GM10266 (cell line): ENCODE measurements around the gene LRRC74A.

ENCODE experiments used
- DNase-seq: peaks from one replicate; pipeline ENCODE4 v3.0.0; 2012; ENCODE audit errors: extremely low spot score
- TF ChIP-seq, protein P1 (sequence below): IDR thresholded peaks from 2 replicates; pipeline ENCODE4 v1.5.1; 2012; ENCODE audit warnings: mild to moderate bottlenecking, low read depth; ENCODE audit not compliant: control insufficient read depth, insufficient read depth; ENCODE audit errors: missing control alignments

The LRRC74A gene

DNA sequence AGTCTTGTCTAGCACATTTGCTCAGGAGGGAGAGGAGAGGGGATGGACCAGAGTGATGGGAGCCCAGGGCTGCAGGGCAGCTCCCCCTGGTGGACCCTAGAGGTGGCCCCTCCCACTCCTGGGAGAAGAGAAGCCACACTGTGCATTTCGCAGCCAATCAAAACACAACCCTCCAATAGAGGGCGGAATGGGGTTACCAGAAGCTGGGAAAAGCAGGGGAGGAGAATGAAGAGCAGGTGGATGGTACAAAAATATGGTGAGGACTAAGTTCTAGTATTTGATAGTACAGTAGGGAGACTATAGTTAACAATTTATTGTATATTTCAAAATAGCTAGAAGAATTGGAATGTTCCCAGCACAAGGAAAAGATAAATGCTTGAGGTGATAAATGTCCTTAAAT is 41.3 kb upstream of the LRRC74A start:
- TF ChIP-seq, protein P1, sequence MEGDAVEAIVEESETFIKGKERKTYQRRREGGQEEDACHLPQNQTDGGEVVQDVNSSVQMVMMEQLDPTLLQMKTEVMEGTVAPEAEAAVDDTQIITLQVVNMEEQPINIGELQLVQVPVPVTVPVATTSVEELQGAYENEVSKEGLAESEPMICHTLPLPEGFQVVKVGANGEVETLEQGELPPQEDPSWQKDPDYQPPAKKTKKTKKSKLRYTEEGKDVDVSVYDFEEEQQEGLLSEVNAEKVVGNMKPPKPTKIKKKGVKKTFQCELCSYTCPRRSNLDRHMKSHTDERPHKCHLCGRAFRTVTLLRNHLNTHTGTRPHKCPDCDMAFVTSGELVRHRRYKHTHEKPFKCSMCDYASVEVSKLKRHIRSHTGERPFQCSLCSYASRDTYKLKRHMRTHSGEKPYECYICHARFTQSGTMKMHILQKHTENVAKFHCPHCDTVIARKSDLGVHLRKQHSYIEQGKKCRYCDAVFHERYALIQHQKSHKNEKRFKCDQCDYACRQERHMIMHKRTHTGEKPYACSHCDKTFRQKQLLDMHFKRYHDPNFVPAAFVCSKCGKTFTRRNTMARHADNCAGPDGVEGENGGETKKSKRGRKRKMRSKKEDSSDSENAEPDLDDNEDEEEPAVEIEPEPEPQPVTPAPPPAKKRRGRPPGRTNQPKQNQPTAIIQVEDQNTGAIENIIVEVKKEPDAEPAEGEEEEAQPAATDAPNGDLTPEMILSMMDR, result peak; percentile 65
- peak; percentile 89 for DNase-seq

- DNase-seq, result no peak
- TF ChIP-seq, protein P1, result no peak
These were observed 39.6 kb upstream of the LRRC74A start for GRCh38 chr14:76786601-76787000.

DNA sequence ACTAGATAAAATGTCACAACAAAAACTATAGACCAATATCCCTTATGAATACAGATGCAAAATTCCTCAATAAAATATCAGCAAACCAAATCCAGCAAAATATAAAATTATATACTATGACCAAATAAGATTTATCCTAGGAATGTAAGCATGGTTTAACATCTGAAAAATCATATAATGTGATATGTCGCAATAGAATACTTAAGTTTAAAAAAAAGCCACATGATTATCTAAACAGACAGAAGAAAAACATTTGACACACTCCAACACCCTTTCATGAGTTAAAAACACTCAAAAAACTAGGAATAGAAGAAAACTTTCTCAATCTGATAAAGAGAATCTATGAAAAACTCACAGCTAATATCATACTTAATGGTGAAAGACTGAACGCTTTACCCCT is 33.8 kb upstream of the LRRC74A start:
- TF ChIP-seq, protein P1, result no peak
- no peak for DNase-seq

- TF ChIP-seq, protein P1, result no peak
These were observed 32.9 kb upstream of the LRRC74A start for GRCh38 chr14:76793324-76793723.

DNA sequence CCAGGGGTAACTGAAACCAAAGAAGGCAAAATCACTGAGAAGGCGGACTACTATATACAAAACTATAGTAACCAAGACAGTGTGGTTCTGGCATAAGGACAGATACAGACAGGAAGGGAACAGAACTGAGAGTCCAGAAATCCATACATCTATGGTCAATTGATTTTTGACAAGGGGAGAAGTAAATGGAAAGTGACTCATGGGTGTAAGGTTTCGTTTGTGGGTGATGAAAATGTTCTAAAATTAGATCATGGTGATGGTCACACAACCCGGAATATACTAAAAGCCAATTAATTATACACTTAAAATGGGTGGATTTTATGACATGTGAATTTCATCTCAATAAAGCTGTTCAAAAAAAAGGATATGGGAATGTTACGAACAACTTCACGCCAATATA is 32.3 kb upstream of the LRRC74A start:
- TF ChIP-seq, protein P1, result no peak
- no peak for DNase-seq

More at GRCh38 chr14:76793324-76793723, 32.9 kb upstream of the LRRC74A start:
- DNase-seq, result no peak

- DNase-seq, result no peak
- TF ChIP-seq, protein P1, result no peak
These were observed 19.8 kb upstream of the LRRC74A start for GRCh38 chr14:76806446-76806845.

- TF ChIP-seq, protein P1, result no peak
- DNase-seq, result no peak
These were observed 18.2 kb upstream of the LRRC74A start for GRCh38 chr14:76808011-76808410.
